K562 (cell line): ENCODE results near the gene TMCC2. TPM values are rescaled to one million over a fixed set of nuclear protein-coding genes. Genes with fewer than 3 reads are reported as not detected.
A peak's percentile ranks its signal among the peaks of the same experiment; 100 is the strongest.

Source experiments
- CHD2 ChIP-seq: IDR thresholded peaks from 2 replicates; pipeline ENCODE4 v1.6.1; 2011; ENCODE audit warnings: low read depth, low read length
- LEF1 ChIP-seq: fragments of 450-650 bp; IDR thresholded peaks from 2 replicates; pipeline ENCODE4 v1.6.1; 2016; ENCODE audit warnings: mild to moderate bottlenecking
- MITF ChIP-seq: IDR thresholded peaks from 2 replicates; pipeline ENCODE4 v1.6.1; 2014; ENCODE audit warnings: antibody characterized with exemption
- MLLT1 ChIP-seq, 2 experiments: fragments of 450-650 bp; IDR thresholded peaks; 2 replicates each; pipeline ENCODE4 v1.6.1; 2016
- SRF ChIP-seq, 2 experiments: fragments of 250-450, 450-650 bp in 1 of 2; sonication (Bioruptor Pico) in 1 of 2; sonication (generic) in 1 of 2; formaldehyde crosslinking; IDR thresholded peaks; 2 replicates each; pipeline versions ENCODE4 v1.5.0 to v1.5.1; 2020 to 2022; ENCODE audit warnings: mild to moderate bottlenecking in 1 of 2, missing genetic modification reagents in 1 of 2
- TAF7 ChIP-seq: fragments of 450-650 bp; IDR thresholded peaks from 2 replicates; pipeline ENCODE4 v1.6.1; 2016; ENCODE audit warnings: missing genetic modification characterization, missing compliant biosample characterization
- WHSC1 ChIP-seq: IDR thresholded peaks from one replicate; pipeline ENCODE4 v1.6.1; 2012; ENCODE audit warnings: low read length, control low read depth, inconsistent platforms
- polyA plus RNA-seq, 8 experiments: library from polyadenylated mRNA; depleted of rRNA in 4 of 8; stranded (reverse) in 5 of 8; unstranded in 3 of 8; fragments of >200 nt; fragmentation: Nextera tagmentation in 2 of 8; fragmentation: Illumina TruSeq in 1 of 8; extraction: Ambion mirVana in 2 of 8; extraction: Trizol in 1 of 8; gene quantifications; 2 replicates each; pipeline versions ENCODE4 v1.2.1 to v1.2.3, GENCODE V29; 2011 to 2014; ENCODE audit warnings: inconsistent platforms in 1 of 8, missing spikeins in 1 of 8
- total RNA-seq, 7 experiments: library from RNA; depleted of rRNA in 6 of 7; stranded (reverse); fragments of >200 nt in 6 of 7; fragmentation: Illumina TruSeq in 2 of 7; extraction: Trizol in 2 of 7; gene quantifications; 2 replicates each; pipeline versions ENCODE4 v1.2.1 to v1.2.3, GENCODE V29; 2011 to 2021; ENCODE audit warnings: low replicate concordance in 1 of 7
- TF ChIP-seq, protein P1 (sequence below): fragments of 450-650 bp; IDR thresholded peaks from 2 replicates; pipeline ENCODE4 v1.6.1; 2016; ENCODE audit warnings: antibody characterized with exemption
- TF ChIP-seq, protein P2 (sequence below): fragments of 450-650 bp; formaldehyde crosslinking; IDR thresholded peaks from 2 replicates; pipeline ENCODE4 v1.4.0; 2022; ENCODE audit warnings: missing genetic modification characterization
- TF ChIP-seq, protein P3 (sequence below): sonication (generic); formaldehyde crosslinking; IDR thresholded peaks from 2 replicates; pipeline ENCODE4 v1.8.0; 2023; ENCODE audit warnings: missing genetic modification reagents, mild to moderate bottlenecking, borderline replicate concordance
- TF ChIP-seq, protein P4 (sequence below): fragments of 250-450 bp; sonication (Bioruptor Pico); IDR thresholded peaks from 2 replicates; pipeline ENCODE4 v1.4.0; 2020; ENCODE audit warnings: mild to moderate bottlenecking, moderate library complexity

The TMCC2 gene
- total and polyA plus RNA-seq, 9 of the 15 experiments (the other 6 are each of a cell fraction or from before 2014, with no cell fraction given): 0.06 to 1.8 (median 0.98) TPM

DNA sequence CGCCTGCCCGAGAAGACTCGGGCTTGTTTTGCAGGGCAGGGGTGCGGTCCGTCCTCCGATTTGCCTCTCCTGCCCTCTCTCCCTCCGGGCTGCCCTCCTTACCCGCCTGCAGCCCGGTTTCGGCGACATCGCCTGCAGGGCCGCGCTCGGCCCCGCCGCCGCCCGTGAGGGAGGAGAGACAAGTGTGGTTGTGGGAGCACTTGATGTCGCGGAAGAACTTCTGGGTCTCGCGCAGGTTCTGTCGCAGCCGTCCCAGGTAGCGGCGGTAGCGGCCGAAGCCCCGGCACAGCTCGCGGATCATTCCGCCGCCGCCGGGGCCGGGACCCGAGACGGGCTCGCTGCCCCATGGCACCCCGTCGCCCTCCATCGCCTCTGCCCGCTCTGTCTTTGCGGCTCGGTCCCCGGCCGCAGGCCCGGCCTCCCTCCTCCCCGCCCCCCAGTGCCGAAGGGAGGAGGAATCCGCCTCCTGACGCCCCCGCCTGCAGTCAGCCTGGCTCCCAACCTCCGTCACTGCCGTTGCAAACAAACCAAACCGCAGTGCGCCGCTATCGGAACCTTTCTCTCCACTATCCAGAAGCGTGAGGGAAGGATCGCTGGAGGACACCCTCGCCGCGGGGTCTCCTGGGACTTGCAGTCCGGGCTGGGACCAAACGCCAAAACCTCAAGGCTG, 16.4 kb upstream of the TMCC2 start, which contains the start of gene DSTYK (continued):
- TF ChIP-seq, protein P1, sequence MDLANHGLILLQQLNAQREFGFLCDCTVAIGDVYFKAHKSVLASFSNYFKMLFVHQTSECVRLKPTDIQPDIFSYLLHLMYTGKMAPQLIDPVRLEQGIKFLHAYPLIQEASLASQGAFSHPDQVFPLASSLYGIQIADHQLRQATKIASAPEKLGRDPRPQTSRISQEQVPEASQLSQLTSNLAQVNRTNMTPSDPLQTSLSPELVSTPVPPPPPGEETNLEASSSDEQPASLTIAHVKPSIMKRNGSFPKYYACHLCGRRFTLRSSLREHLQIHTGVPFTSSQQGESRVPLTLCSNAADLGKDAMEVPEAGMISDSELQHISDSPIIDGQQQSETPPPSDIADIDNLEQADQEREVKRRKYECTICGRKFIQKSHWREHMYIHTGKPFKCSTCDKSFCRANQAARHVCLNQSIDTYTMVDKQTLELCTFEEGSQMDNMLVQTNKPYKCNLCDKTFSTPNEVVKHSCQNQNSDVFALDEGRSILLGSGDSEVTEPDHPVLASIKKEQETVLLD: peak; percentile 77; the same call in 1 of the 2 replicates
- TF ChIP-seq, protein P2, sequence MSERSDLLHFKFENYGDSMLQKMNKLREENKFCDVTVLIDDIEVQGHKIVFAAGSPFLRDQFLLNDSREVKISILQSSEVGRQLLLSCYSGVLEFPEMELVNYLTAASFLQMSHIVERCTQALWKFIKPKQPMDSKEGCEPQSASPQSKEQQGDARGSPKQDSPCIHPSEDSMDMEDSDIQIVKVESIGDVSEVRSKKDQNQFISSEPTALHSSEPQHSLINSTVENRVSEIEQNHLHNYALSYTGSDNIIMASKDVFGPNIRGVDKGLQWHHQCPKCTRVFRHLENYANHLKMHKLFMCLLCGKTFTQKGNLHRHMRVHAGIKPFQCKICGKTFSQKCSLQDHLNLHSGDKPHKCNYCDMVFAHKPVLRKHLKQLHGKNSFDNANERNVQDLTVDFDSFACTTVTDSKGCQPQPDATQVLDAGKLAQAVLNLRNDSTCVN (CRISPR knock-in tag): 0 out of 2 replicates have a peak, but pooled peaks have one; percentile 3
- TF ChIP-seq WHSC1 (no peak), TAF7 (peak; percentile 85), CHD2 (peak; percentile 65; the same call in 1 of the 2 replicates), SRF (CRISPR knock-in tag; IDR thresholded peaks at IDR 0.05) (0 out of 4 replicates have a peak, but pooled peaks of 1 of the 2 experiments have one; percentile 67), MLLT1 (IDR thresholded peaks at IDR 0.05) (peak in 1 of 2 experiments; percentile 98; a peak in 2 of 4 replicates), MITF (0 out of 2 replicates have a peak, but pooled peaks have one; percentile 47), LEF1 (peak; percentile 78; the same call in 1 of the 2 replicates)
- TF ChIP-seq, protein P3, sequence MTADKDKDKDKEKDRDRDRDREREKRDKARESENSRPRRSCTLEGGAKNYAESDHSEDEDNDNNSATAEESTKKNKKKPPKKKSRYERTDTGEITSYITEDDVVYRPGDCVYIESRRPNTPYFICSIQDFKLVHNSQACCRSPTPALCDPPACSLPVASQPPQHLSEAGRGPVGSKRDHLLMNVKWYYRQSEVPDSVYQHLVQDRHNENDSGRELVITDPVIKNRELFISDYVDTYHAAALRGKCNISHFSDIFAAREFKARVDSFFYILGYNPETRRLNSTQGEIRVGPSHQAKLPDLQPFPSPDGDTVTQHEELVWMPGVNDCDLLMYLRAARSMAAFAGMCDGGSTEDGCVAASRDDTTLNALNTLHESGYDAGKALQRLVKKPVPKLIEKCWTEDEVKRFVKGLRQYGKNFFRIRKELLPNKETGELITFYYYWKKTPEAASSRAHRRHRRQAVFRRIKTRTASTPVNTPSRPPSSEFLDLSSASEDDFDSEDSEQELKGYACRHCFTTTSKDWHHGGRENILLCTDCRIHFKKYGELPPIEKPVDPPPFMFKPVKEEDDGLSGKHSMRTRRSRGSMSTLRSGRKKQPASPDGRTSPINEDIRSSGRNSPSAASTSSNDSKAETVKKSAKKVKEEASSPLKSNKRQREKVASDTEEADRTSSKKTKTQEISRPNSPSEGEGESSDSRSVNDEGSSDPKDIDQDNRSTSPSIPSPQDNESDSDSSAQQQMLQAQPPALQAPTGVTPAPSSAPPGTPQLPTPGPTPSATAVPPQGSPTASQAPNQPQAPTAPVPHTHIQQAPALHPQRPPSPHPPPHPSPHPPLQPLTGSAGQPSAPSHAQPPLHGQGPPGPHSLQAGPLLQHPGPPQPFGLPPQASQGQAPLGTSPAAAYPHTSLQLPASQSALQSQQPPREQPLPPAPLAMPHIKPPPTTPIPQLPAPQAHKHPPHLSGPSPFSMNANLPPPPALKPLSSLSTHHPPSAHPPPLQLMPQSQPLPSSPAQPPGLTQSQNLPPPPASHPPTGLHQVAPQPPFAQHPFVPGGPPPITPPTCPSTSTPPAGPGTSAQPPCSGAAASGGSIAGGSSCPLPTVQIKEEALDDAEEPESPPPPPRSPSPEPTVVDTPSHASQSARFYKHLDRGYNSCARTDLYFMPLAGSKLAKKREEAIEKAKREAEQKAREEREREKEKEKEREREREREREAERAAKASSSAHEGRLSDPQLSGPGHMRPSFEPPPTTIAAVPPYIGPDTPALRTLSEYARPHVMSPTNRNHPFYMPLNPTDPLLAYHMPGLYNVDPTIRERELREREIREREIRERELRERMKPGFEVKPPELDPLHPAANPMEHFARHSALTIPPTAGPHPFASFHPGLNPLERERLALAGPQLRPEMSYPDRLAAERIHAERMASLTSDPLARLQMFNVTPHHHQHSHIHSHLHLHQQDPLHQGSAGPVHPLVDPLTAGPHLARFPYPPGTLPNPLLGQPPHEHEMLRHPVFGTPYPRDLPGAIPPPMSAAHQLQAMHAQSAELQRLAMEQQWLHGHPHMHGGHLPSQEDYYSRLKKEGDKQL (CRISPR knock-in tag): peak; percentile 91; the same call in 1 of the 2 replicates
- TF ChIP-seq, protein P4, sequence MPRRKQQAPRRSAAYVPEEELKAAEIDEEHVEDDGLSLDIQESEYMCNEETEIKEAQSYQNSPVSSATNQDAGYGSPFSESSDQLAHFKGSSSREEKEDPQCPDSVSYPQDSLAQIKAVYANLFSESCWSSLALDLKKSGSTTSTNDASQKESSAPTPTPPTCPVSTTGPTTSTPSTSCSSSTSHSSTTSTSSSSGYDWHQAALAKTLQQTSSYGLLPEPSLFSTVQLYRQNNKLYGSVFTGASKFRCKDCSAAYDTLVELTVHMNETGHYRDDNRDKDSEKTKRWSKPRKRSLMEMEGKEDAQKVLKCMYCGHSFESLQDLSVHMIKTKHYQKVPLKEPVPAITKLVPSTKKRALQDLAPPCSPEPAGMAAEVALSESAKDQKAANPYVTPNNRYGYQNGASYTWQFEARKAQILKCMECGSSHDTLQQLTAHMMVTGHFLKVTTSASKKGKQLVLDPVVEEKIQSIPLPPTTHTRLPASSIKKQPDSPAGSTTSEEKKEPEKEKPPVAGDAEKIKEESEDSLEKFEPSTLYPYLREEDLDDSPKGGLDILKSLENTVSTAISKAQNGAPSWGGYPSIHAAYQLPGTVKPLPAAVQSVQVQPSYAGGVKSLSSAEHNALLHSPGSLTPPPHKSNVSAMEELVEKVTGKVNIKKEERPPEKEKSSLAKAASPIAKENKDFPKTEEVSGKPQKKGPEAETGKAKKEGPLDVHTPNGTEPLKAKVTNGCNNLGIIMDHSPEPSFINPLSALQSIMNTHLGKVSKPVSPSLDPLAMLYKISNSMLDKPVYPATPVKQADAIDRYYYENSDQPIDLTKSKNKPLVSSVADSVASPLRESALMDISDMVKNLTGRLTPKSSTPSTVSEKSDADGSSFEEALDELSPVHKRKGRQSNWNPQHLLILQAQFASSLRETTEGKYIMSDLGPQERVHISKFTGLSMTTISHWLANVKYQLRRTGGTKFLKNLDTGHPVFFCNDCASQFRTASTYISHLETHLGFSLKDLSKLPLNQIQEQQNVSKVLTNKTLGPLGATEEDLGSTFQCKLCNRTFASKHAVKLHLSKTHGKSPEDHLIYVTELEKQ (CRISPR knock-in tag): no peak; the same call in 1 of the 2 replicates
